Smooth muscle cell (in vitro differentiated cells): ENCODE measurements around the gene KRT8. TPM values are rescaled to one million over a fixed set of nuclear protein-coding genes. Genes with fewer than 3 reads are reported as not detected.
A peak's percentile ranks its signal among the peaks of the same experiment; 100 is the strongest.

ENCODE experiments used
- DNase-seq: peaks from one replicate; lab custom pipeline; 2025; ENCODE audit not compliant: unreplicated experiment; lab: John Stamatoyannopoulos, UW
- H2AFZ ChIP-seq: fragments of 200-600 bp; sonication (generic); 2 replicates; pipeline ENCODE4 v1.6.0; 2016; ENCODE audit warnings: antibody characterized with exemption, low read depth, mild to moderate bottlenecking
- H3F3A ChIP-seq: fragments of 200-600 bp; sonication (generic); 2 replicates; pipeline ENCODE4 v1.6.0; 2017; ENCODE audit warnings: antibody characterized with exemption, low read depth
- H3K27ac ChIP-seq: fragments of 200-600 bp; sonication (generic); 2 replicates; pipeline ENCODE4 v1.5.1; 2016; ENCODE audit warnings: low read depth, mild to moderate bottlenecking
- H3K27me3 ChIP-seq: fragments of 200-600 bp; sonication (generic); 2 replicates; pipeline ENCODE4 v1.6.1; 2016; ENCODE audit warnings: low read depth, mild to moderate bottlenecking
- H3K36me3 ChIP-seq: fragments of 200-600 bp; sonication (generic); 2 replicates; pipeline ENCODE4 v1.5.1; 2016; ENCODE audit warnings: low read depth
- H3K4me1 ChIP-seq: fragments of 200-600 bp; sonication (generic); 2 replicates; pipeline ENCODE4 v1.5.1; 2016; ENCODE audit warnings: low read depth
- H3K4me2 ChIP-seq: fragments of 200-600 bp; sonication (generic); 2 replicates; pipeline ENCODE4 v1.6.0; 2016; ENCODE audit warnings: mild to moderate bottlenecking
- H3K4me3 ChIP-seq: fragments of 200-600 bp; sonication (generic); 2 replicates; pipeline ENCODE4 v1.5.1; 2016; ENCODE audit warnings: mild to moderate bottlenecking
- H3K79me2 ChIP-seq: fragments of 200-600 bp; sonication (generic); 2 replicates; pipeline ENCODE4 v1.6.0; 2016; ENCODE audit warnings: low read depth, mild to moderate bottlenecking
- H3K9ac ChIP-seq: fragments of 200-600 bp; sonication (generic); 2 replicates; pipeline ENCODE4 v1.6.0; 2016; ENCODE audit warnings: low read depth
- H3K9me3 ChIP-seq: fragments of 200-600 bp; sonication (generic); replicated peaks from 2 replicates; pipeline ENCODE4 v1.5.1; 2016; ENCODE audit warnings: low read depth
- H4K20me1 ChIP-seq: fragments of 200-600 bp; sonication (generic); 2 replicates; pipeline ENCODE4 v1.6.0; 2016; ENCODE audit warnings: low read depth
- CTCF ChIP-seq: fragments of 200-600 bp; sonication (generic); IDR thresholded peaks from 2 replicates; pipeline ENCODE4 v1.5.1; 2017; ENCODE audit warnings: borderline replicate concordance, mild to moderate bottlenecking, antibody characterized with exemption; ENCODE audit not compliant: insufficient read depth, poor library complexity, severe bottlenecking
- WGBS: methylation state at CpG from one replicate; pipeline ENCODE4 v1.1.7; 2016; ENCODE audit warnings: low lambda C conversion rate; 5-methylcytosine and 5-hydroxymethylcytosine counted together
- polyA plus RNA-seq: library from polyadenylated mRNA; unstranded; fragments of >200 nt; fragmentation: Nextera tagmentation; extraction: Ambion mirVana; gene quantifications from 2 replicates; pipeline ENCODE4 v1.2.1, GENCODE V29; 2016
- total RNA-seq: library from RNA; depleted of rRNA; stranded (reverse); fragments of >200 nt; gene quantifications from 2 replicates; pipeline ENCODE4 v1.2.3, GENCODE V29; 2014

Gene KRT8
- total and polyA plus RNA-seq, 2 experiments from 2014 or later: 929 to 1,025 TPM

GRCh38 chr12:52921488-52922165, 16.8 kb upstream of the KRT8 start:
- TF ChIP-seq CTCF: no peak
- Histone ChIP-seq H3K9me3 (no peaks in the 10 kb centered on the region), H3F3A (peaks cover 7% of the 10 kb centered on the region), H3K27me3 (no peaks in the 10 kb centered on the region), H3K79me2 (no peaks in the 10 kb centered on the region), H3K4me3 (no peak overlapping the region), H3K9ac (no peak overlapping the region), H3K4me1 (peaks cover 24% of the 10 kb centered on the region), H4K20me1 (no peaks in the 10 kb centered on the region), H3K4me2 (no peak overlapping the region), H3K27ac (peak overlapping the region; percentile 45), H3K36me3 (no peaks in the 10 kb centered on the region), H2AFZ (no peak overlapping the region)
- WGBS: 87% methylated on average over 1 of the region's 1 CpG
- DNase-seq: no peak

GRCh38 chr12:52920937-52921336, 16.1 kb upstream of the KRT8 start:
- H3K4me1 ChIP-seq: peaks cover 17% of the 10 kb centered on the region
- H3K27me3 ChIP-seq: no peaks in the 10 kb centered on the region
- TF ChIP-seq CTCF: no peak
- no peak overlapping the region for H3K4me3 ChIP-seq
- peak overlapping the region; percentile 44 for H3K4me2 ChIP-seq
- no peaks in the 10 kb centered on the region for H4K20me1 ChIP-seq
- no peak for DNase-seq
- H2AFZ ChIP-seq: no peak overlapping the region
- H3F3A ChIP-seq: peaks cover 7% of the 10 kb centered on the region
- H3K9me3 ChIP-seq: no peaks in the 10 kb centered on the region
- H3K79me2 ChIP-seq: no peaks in the 10 kb centered on the region
- no peak overlapping the region for H3K9ac ChIP-seq
- H3K27ac ChIP-seq: peak overlapping the region; percentile 45
- H3K36me3 ChIP-seq: no peaks in the 10 kb centered on the region

GRCh38 chr12:52918784-52919183, 13.9 kb upstream of the KRT8 start:
- Histone ChIP-seq H3K9me3 (no peaks in the 10 kb centered on the region), H3K27me3 (no peaks in the 10 kb centered on the region), H2AFZ (no peak overlapping the region), H3K27ac (no peak overlapping the region), H3K4me2 (no peak overlapping the region), H3K36me3 (no peaks in the 10 kb centered on the region), H3K4me1 (peaks cover 5% of the 10 kb centered on the region), H3K4me3 (no peak overlapping the region), H4K20me1 (no peaks in the 10 kb centered on the region), H3K79me2 (no peaks in the 10 kb centered on the region), H3K9ac (no peak overlapping the region), H3F3A (no peaks in the 10 kb centered on the region)
- 95% methylated on average over 2 of the region's 2 CpGs for WGBS
- no peak for TF ChIP-seq CTCF
- no peak for DNase-seq

- Histone ChIP-seq H4K20me1 (no peaks in the 10 kb centered on the region), H3K9ac (no peak overlapping the region)
- 84% methylated on average over 8 of the region's 8 CpGs for WGBS
These were observed 13.5 kb upstream of the KRT8 start for GRCh38 chr12:52918351-52918750.

More at GRCh38 chr12:52918351-52918750, 13.5 kb upstream of the KRT8 start:
- no peak overlapping the region for H3K27ac ChIP-seq
- H3F3A ChIP-seq: no peaks in the 10 kb centered on the region
- H2AFZ ChIP-seq: no peak overlapping the region
- H3K36me3 ChIP-seq: no peaks in the 10 kb centered on the region
- no peaks in the 10 kb centered on the region for H3K79me2 ChIP-seq
- H3K4me3 ChIP-seq: no peak overlapping the region
- H3K4me2 ChIP-seq: no peak overlapping the region
- no peak for TF ChIP-seq CTCF
- no peaks in the 10 kb centered on the region for H3K9me3 ChIP-seq
- DNase-seq: no peak
- no peaks in the 10 kb centered on the region for H3K27me3 ChIP-seq
- peaks cover 5% of the 10 kb centered on the region for H3K4me1 ChIP-seq
